WTC11 (cell line): ENCODE results near the gene TTC39C. TPM values are rescaled to one million over a fixed set of nuclear protein-coding genes. Genes with fewer than 3 reads are reported as not detected.

Experiments
- ATAC-seq: fragments of 200-7000 bp; cut with Tn5 transposase; 2 replicates; pipeline ENCODE4 v1.10.0; 2021; ENCODE audit warnings: mild to moderate bottlenecking, moderate library complexity
- CTCF ChIA-PET: fragments of 300-600 bp; sonication (Branson Sonifier 250); formaldehyde crosslinking; loops from one replicate; lab custom pipeline; 2021; ENCODE audit warnings: antibody characterized with exemption; lab: Charles Lee
- POLR2A ChIA-PET: fragments of 350-600 bp; sonication (Branson Sonifier 250); formaldehyde crosslinking; loops from one replicate; lab custom pipeline; 2021; ENCODE audit warnings: antibody characterized with exemption; lab: Charles Lee
- DNase-seq: peaks from one replicate; pipeline ENCODE4 v3.0.0; 2021; ENCODE audit warnings: low spot score
- H3K27ac Mint-ChIP-seq: 2 replicates; pipeline ENCODE4 v1.8.0; 2021; ENCODE audit warnings: mixed read lengths
- H3K27me3 Mint-ChIP-seq: 2 replicates; pipeline ENCODE4 v1.8.0; 2021; ENCODE audit warnings: low read depth, mild to moderate bottlenecking, moderate library complexity, mixed read lengths
- H3K36me3 Mint-ChIP-seq: 2 replicates; pipeline ENCODE4 v1.8.0; 2021; ENCODE audit warnings: mixed read lengths
- H3K4me1 Mint-ChIP-seq: 2 replicates; pipeline ENCODE4 v1.8.0; 2022; ENCODE audit warnings: mixed read lengths
- H3K4me3 Mint-ChIP-seq: 2 replicates; pipeline ENCODE4 v1.8.0; 2021; ENCODE audit warnings: mild to moderate bottlenecking, moderate library complexity, mixed read lengths
- H3K9me3 Mint-ChIP-seq: 2 replicates; pipeline ENCODE4 v1.8.0; 2021; ENCODE audit warnings: mixed read lengths
- AFF4 ChIP-seq: sonication (generic); formaldehyde crosslinking; IDR thresholded peaks from 2 replicates; pipeline ENCODE4 v1.8.1; 2023; ENCODE audit warnings: mild to moderate bottlenecking, missing genetic modification reagents, borderline replicate concordance
- ATF1 ChIP-seq: sonication (generic); formaldehyde crosslinking; IDR thresholded peaks from 2 replicates; pipeline ENCODE4 v1.8.1; 2023; ENCODE audit warnings: mild to moderate bottlenecking, moderate library complexity, missing genetic modification reagents
- ELF4 ChIP-seq: sonication (generic); formaldehyde crosslinking; IDR thresholded peaks from 2 replicates; pipeline ENCODE4 v1.8.1; 2022; ENCODE audit warnings: low read depth, mild to moderate bottlenecking, moderate library complexity, missing genetic modification reagents
- EMX1 ChIP-seq: fragments of 250-450 bp; sonication (Bioruptor Pico); IDR thresholded peaks from 2 replicates; pipeline ENCODE4 v1.8.0; 2021; ENCODE audit warnings: mild to moderate bottlenecking
- GABPB1 ChIP-seq: sonication (generic); formaldehyde crosslinking; IDR thresholded peaks from 2 replicates; pipeline ENCODE4 v1.8.1; 2023; ENCODE audit warnings: mild to moderate bottlenecking, missing genetic modification reagents
- JAZF1 ChIP-seq: fragments of 250-450 bp; sonication (Bioruptor Pico); IDR thresholded peaks from 2 replicates; pipeline ENCODE4 v1.9.0; 2021; ENCODE audit warnings: moderate library complexity, mild to moderate bottlenecking, inconsistent platforms
- MLX ChIP-seq: sonication (generic); formaldehyde crosslinking; IDR thresholded peaks from 2 replicates; pipeline ENCODE4 v1.8.1; 2023; ENCODE audit warnings: mild to moderate bottlenecking, missing genetic modification reagents, moderate library complexity
- NR1H2 ChIP-seq: sonication (generic); formaldehyde crosslinking; IDR thresholded peaks from 2 replicates; pipeline ENCODE4 v1.9.0; 2021; ENCODE audit warnings: mild to moderate bottlenecking, moderate library complexity, missing genetic modification reagents
- NR3C1 ChIP-seq: sonication (generic); formaldehyde crosslinking; conservative IDR thresholded peaks from 2 replicates; pipeline ENCODE4 v1.8.1; 2023; ENCODE audit warnings: low read depth, mild to moderate bottlenecking, missing genetic modification reagents
- OVOL2 ChIP-seq: fragments of 250-450 bp; sonication (Bioruptor Pico); IDR thresholded peaks from 2 replicates; pipeline ENCODE4 v1.9.0; 2021; ENCODE audit warnings: mild to moderate bottlenecking, borderline replicate concordance
- PRRX2 ChIP-seq: fragments of 250-450 bp; sonication (Bioruptor Pico); IDR thresholded peaks from 2 replicates; pipeline ENCODE4 v1.8.0; 2021; ENCODE audit warnings: mild to moderate bottlenecking
- RORB ChIP-seq: fragments of 250-450 bp; sonication (Bioruptor Pico); IDR thresholded peaks from 2 replicates; pipeline ENCODE4 v1.9.0; 2021; ENCODE audit warnings: mild to moderate bottlenecking
- SMAD3 ChIP-seq: sonication (generic); formaldehyde crosslinking; IDR thresholded peaks from 2 replicates; pipeline ENCODE4 v1.8.0; 2022; ENCODE audit warnings: missing genetic modification reagents, mild to moderate bottlenecking, borderline replicate concordance
- SOX15 ChIP-seq: fragments of 250-450 bp; sonication (Bioruptor Pico); IDR thresholded peaks from 2 replicates; pipeline ENCODE4 v1.9.0; 2021; ENCODE audit warnings: mild to moderate bottlenecking
- STAT6 ChIP-seq: sonication (generic); formaldehyde crosslinking; conservative IDR thresholded peaks from 2 replicates; pipeline ENCODE4 v1.8.1; 2023; ENCODE audit warnings: mild to moderate bottlenecking, low read depth, missing genetic modification reagents, moderate library complexity
- TEAD4 ChIP-seq: sonication (generic); formaldehyde crosslinking; IDR thresholded peaks from 2 replicates; pipeline ENCODE4 v1.8.0; 2022; ENCODE audit warnings: mild to moderate bottlenecking, missing genetic modification reagents
- TP53 ChIP-seq: sonication (generic); formaldehyde crosslinking; IDR thresholded peaks from 2 replicates; pipeline ENCODE4 v1.8.1; 2023; ENCODE audit warnings: mild to moderate bottlenecking, missing genetic modification reagents
- USF2 ChIP-seq: sonication (generic); formaldehyde crosslinking; IDR thresholded peaks from 2 replicates; pipeline ENCODE4 v1.8.1; 2023; ENCODE audit warnings: mild to moderate bottlenecking, missing genetic modification reagents, moderate library complexity
- ZNF138 ChIP-seq: sonication (generic); formaldehyde crosslinking; conservative IDR thresholded peaks from 2 replicates; pipeline ENCODE4 v1.8.1; 2022; ENCODE audit warnings: mild to moderate bottlenecking, moderate library complexity, missing genetic modification reagents
- ZNF263 ChIP-seq: sonication (generic); formaldehyde crosslinking; IDR thresholded peaks from 2 replicates; pipeline ENCODE4 v1.8.1; 2022; ENCODE audit warnings: low read depth, mild to moderate bottlenecking, moderate library complexity, missing genetic modification reagents
- ZNF423 ChIP-seq: fragments of 250-450 bp; sonication (Bioruptor Pico); IDR thresholded peaks from 2 replicates; pipeline ENCODE4 v2.1.2; 2022; ENCODE audit warnings: mild to moderate bottlenecking, moderate library complexity
- total RNA-seq: library from RNA; stranded (reverse); gene quantifications from 3 replicates; pipeline ENCODE4 v1.2.3, GENCODE V29; 2021

The TTC39C gene
- total RNA-seq, 1 experiment from 2014 or later: 57.3 TPM

GRCh38 chr18:24112464-24112863, 97.9 kb downstream of the TTC39C start:
- POLR2A ChIA-PET: no interaction called here

GRCh38 chr18:24112874-24113615, 98.5 kb downstream of the TTC39C start:
- no peak for DNase-seq
- Mint-ChIP-seq H3K4me3 (no peak overlapping the region), H3K27me3 (no peaks in the 10 kb centered on the region), H3K9me3 (no peaks in the 10 kb centered on the region), H3K4me1 (peaks cover 5% of the 10 kb centered on the region), H3K27ac (0 out of 2 replicates have a peak overlapping the region, but pooled peaks have one; percentile 15), H3K36me3 (no peaks in the 10 kb centered on the region)
- TF ChIP-seq EMX1 (CRISPR knock-in tag) (no peak), ZNF423 (CRISPR knock-in tag) (peak; percentile 54; the same call in 1 of the 2 replicates), RORB (CRISPR knock-in tag) (no peak), AFF4 (CRISPR knock-in tag) (no peak), NR3C1 (CRISPR knock-in tag) (no peak), USF2 (CRISPR knock-in tag) (no peak), JAZF1 (no peak), MLX (CRISPR knock-in tag) (no peak), GABPB1 (CRISPR knock-in tag) (peak; percentile 25; the same call in 1 of the 2 replicates), SMAD3 (CRISPR knock-in tag) (no peak), SOX15 (CRISPR knock-in tag) (no peak), ELF4 (CRISPR knock-in tag) (no peak), TEAD4 (CRISPR knock-in tag) (no peak), ZNF138 (CRISPR knock-in tag) (no peak), OVOL2 (no peak), ZNF263 (CRISPR knock-in tag) (no peak)
- POLR2A ChIA-PET: no interaction called here
- CTCF ChIA-PET: interaction anchor here (0.6 kb wide), 1 partner anchor 410 kb away, joined by 3 read pairs; no protein-coding TSS in a partner anchor
- no peak for ATAC-seq

More at GRCh38 chr18:24112464-24112863, 97.9 kb downstream of the TTC39C start:
- H3K4me1 Mint-ChIP-seq: peaks cover 5% of the 10 kb centered on the region
- ATAC-seq (no peak), DNase-seq (no peak)
- no peaks in the 10 kb centered on the region for H3K36me3 Mint-ChIP-seq
- CTCF ChIA-PET: interaction anchor here (0.9 kb wide), 1 partner anchor 42 kb away, joined by 4 read pairs; no protein-coding TSS in a partner anchor
- no peak for TF ChIP-seq PRRX2
- no peak for TF ChIP-seq TP53 (CRISPR knock-in tag)
- no peak for TF ChIP-seq JAZF1
- TF ChIP-seq ATF1 (CRISPR knock-in tag): no peak
- no peak for TF ChIP-seq STAT6 (CRISPR knock-in tag)
- no peak for TF ChIP-seq NR1H2 (CRISPR knock-in tag)
- no peak overlapping the region for H3K27ac Mint-ChIP-seq
- H3K9me3 Mint-ChIP-seq: no peaks in the 10 kb centered on the region
- no peaks in the 10 kb centered on the region for H3K27me3 Mint-ChIP-seq
- no peak overlapping the region for H3K4me3 Mint-ChIP-seq
